ENCODE measurements around the gene SLC9A5.

SLC9A5 gene

DNA sequence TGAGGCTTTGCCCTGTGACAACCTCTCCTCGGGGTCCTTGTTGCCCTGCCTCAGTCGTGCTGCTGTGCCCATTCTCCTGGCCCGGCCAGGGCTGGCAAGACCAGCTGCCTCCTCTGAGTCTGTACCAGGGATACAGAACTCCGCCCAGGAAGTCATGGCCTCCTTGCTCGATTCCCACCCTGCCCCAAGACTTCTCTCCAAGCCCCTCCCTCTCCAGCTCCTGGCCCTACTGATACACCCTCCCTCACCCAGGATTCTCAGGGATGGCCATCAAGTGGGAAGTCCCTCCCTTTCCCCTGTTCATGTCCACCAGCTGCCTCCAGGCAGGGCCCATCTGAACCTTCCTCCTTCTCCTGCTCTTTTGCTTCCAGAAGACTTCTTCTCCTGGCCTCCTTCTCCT is 33.1 kb upstream of the SLC9A5 start:
- DNase-seq (ENCODE audit: low read depth, low spot score) = no peak
- Histone ChIP-seq H3K9me3 (ENCODE audit: control insufficient read depth, insufficient read depth, low read length) (no peaks in the 10 kb centered on the region), H3K36me3 (ENCODE audit: control insufficient read depth, insufficient read depth, low read length) (no peaks in the 10 kb centered on the region), H3K27ac (ENCODE audit: low read length) (no peak overlapping the region), H3K4me1 (ENCODE audit: control insufficient read depth, insufficient read depth, low read length) (no peaks in the 10 kb centered on the region), H3K27me3 (ENCODE audit: control insufficient read depth, insufficient read depth, low read length) (no peaks in the 10 kb centered on the region), H3K4me3 (ENCODE audit: low read length) (no peak overlapping the region)
- WGBS (ENCODE audit: insufficient coverage, insufficient read length) = no CpG with 5 or more reads among the region's 5 CpGs

DNA sequence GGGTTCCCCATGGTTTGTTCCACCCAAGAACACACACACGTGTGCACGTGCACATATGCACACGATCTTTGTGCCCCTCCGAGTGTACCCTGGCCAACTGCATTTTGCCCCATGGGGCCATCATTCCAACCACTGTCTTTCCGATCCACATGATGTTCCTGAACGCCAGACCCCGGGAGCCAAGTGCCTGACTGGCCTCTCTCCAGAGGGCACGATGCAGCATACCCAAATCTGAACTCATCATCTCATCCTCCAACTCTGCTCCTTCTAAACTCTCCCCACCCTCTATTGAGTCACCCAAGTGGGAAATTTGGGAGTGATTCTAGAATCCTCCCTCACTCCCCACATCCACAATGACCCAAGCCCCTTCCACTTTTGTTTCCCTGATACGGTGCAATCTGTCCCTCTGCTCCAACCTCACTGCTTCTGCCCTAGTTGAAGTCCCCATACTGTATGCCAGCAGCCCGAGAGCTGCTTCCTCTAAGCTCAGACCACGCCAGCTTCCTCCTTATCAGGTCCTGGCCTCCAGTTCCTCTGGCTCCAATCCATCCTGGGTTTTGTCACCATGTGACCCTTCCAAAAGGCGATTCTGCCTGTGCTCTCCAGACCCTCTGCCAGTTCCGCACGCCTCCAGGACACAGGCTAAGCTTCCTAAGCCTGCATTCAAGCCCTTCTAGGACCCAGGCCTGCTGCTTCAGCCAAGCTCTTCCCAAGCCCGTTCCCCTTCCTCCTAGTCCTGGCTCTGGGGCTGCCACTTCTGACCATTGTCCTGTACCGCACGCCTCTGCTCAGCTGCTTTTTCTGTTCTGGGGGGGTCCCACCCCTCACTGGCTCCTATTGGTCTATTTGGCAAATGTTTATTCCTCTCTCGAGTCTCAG is 31.9 kb upstream of the SLC9A5 start:
- no peak for DNase-seq (ENCODE audit: low read depth, low spot score)

DNA sequence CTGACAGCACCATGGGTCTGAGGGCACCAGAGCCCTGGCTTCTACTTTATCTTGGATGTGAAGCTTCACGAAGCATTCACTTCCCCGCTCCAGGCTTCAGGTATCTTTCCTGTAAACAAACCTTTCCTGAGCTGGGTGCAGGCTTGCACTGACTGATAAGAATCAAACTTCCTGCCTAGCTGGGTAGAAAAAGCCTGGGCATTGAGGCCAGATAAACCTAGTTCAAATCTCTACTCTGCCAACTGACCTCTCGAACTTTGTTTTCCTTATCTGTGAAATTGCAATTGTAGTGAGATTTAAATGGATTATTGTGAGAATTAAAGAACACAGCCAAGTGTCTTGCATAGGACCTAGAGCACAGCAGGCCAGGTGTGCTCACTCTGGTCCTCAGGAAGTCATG is 24.8 kb upstream of the SLC9A5 start:
- H3K9me3 ChIP-seq (ENCODE audit: control insufficient read depth, insufficient read depth, low read length) = no peaks in the 10 kb centered on the region
- whole genome bisulfite sequencing (ENCODE audit: insufficient coverage, insufficient read length) = no CpG with 5 or more reads among the region's 3 CpGs
- H3K27ac ChIP-seq (ENCODE audit: low read length) = no peak overlapping the region
- no peaks in the 10 kb centered on the region for H3K27me3 ChIP-seq (ENCODE audit: control insufficient read depth, insufficient read depth, low read length)
- H3K4me3 ChIP-seq (ENCODE audit: low read length) = no peak overlapping the region
- H3K4me1 ChIP-seq (ENCODE audit: control insufficient read depth, insufficient read depth, low read length) = no peaks in the 10 kb centered on the region; the same call in 1 of the 2 replicates
- DNase-seq (ENCODE audit: low read depth, low spot score) = no peak
- peaks cover 2% of the 10 kb centered on the region for H3K36me3 ChIP-seq (ENCODE audit: control insufficient read depth, insufficient read depth, low read length)

More for the DNA sequence above, 31.9 kb upstream of the SLC9A5 start:
- Histone ChIP-seq H3K4me3 (ENCODE audit: low read length) (no peak overlapping the region), H3K9me3 (ENCODE audit: control insufficient read depth, insufficient read depth, low read length) (no peaks in the 10 kb centered on the region), H3K27me3 (ENCODE audit: control insufficient read depth, insufficient read depth, low read length) (no peaks in the 10 kb centered on the region), H3K36me3 (ENCODE audit: control insufficient read depth, insufficient read depth, low read length) (no peaks in the 10 kb centered on the region), H3K27ac (ENCODE audit: low read length) (no peak overlapping the region), H3K4me1 (ENCODE audit: control insufficient read depth, insufficient read depth, low read length) (no peaks in the 10 kb centered on the region)
- no CpG with 5 or more reads among the region's 18 CpGs for WGBS (ENCODE audit: insufficient coverage, insufficient read length)

DNA sequence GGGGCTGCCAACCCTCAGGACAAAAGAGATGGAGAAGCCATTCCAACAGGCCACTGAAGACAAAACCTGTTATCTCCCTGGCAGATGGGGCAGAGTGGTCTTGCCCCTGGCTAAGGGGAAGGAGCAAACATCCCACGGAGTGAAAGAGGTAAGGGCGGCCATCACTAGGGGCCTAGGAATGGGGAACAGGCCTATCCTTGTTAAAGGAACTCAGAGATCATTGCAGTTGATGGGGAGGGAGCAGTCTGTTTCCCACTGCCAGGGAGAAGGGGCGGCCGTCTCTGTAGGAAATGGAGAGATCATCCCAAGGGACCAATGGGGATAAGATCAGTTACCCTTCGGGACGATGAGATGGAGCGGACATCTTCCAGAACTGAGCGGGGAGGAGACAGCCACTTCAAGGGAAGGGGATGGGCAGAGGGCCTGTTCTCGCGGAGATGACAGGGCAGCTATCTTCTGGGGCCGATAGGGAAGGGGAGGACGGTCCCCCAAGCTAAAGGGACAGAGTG is 22.4 kb upstream of the SLC9A5 start:
- Histone ChIP-seq H3K27ac (ENCODE audit: low read length) (no peak overlapping the region), H3K4me1 (ENCODE audit: control insufficient read depth, insufficient read depth, low read length) (no peaks in the 10 kb centered on the region; the same call in 1 of the 2 replicates)
- no peak for DNase-seq (ENCODE audit: low read depth, low spot score)

DNA sequence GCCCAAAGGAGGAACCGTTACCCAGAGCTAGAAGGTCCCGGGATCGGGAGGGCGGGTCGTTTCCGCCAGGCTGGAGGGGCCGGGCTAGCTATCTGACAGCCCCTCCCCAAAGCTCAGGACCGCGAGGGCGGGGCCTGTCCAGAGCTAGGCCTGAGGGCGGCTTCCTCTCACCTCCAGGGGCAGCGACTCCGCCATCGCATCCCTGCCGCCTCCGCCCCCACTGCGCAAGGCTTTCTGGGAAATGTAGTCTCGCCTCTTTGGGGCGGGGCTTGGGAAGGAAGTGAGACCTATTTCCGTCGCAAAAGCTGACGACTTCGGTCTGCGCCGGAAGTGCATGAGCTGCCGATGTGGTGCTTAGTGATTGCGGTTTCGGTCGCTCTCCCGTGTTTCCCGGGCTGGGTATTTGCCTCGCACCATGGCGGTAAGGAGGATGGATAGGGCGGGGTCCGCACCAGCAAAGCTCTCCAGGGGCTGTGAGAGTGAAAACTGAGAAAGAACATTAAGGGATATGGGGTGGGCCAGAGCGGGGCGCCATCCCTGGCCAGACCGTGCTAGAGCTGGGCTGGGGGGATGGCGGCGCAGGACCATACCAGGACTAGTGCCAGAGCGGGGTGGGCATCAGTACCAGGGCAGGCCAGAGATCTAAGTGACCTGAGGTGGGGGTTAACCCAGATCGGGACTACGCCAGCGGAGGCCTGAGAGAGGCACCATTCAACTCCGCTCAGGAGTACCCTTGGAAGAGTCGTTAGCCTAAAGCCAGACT is 21.8 kb upstream of the SLC9A5 start, which contains the start of gene TMEM208:
TSS of gene TMEM208 (plus strand) at position 327 of the 763 bp plus-strand sequence. CDS start at position 416, 89 bp downstream.
- peak; percentile 96 for DNase-seq (ENCODE audit: low read depth, low spot score)
- no peaks in the 10 kb centered on the region for H3K27me3 ChIP-seq (ENCODE audit: control insufficient read depth, insufficient read depth, low read length)
- no peak within 1 kb of the TSS for H3K27ac ChIP-seq (ENCODE audit: low read length)
- H3K4me3 ChIP-seq (ENCODE audit: low read length) = peak within 1 kb of the TSS; percentile 69
- no CpG with 5 or more reads among the region's 46 CpGs for WGBS (ENCODE audit: insufficient coverage, insufficient read length)
- no peaks in the 10 kb centered on the region; the same call in 1 of the 2 replicates for H3K4me1 ChIP-seq (ENCODE audit: control insufficient read depth, insufficient read depth, low read length)
- H3K36me3 ChIP-seq (ENCODE audit: control insufficient read depth, insufficient read depth, low read length) = peaks cover 31% of the 10 kb centered on the region
- H3K9me3 ChIP-seq (ENCODE audit: control insufficient read depth, insufficient read depth, low read length) = no peaks in the 10 kb centered on the region

More for the DNA sequence above, 22.4 kb upstream of the SLC9A5 start:
- Histone ChIP-seq H3K36me3 (ENCODE audit: control insufficient read depth, insufficient read depth, low read length) (peaks cover 25% of the 10 kb centered on the region), H3K4me3 (ENCODE audit: low read length) (peak overlapping the region; percentile 55; the same call in 1 of the 2 replicates), H3K27me3 (ENCODE audit: control insufficient read depth, insufficient read depth, low read length) (no peaks in the 10 kb centered on the region), H3K9me3 (ENCODE audit: control insufficient read depth, insufficient read depth, low read length) (no peaks in the 10 kb centered on the region)
- no CpG with 5 or more reads among the region's 12 CpGs for WGBS (ENCODE audit: insufficient coverage, insufficient read length)

DNA sequence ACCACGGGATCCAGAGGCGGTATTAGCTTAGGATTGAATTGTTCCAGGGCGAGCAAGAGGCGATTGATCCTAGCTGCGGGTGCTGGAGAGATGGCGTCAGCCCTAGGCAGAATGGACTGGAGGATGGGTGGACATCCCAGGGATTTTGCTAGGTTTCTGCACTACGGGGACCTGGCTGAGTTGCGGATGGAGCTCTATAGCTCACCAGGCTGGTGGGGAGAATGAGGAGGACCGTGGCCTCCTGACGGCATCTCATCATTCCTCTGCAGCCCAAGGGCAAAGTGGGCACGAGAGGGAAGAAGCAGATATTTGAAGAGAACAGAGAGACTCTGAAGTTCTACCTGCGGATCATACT is 21.2 kb upstream of the SLC9A5 start:
- H3K27me3 ChIP-seq (ENCODE audit: control insufficient read depth, insufficient read depth, low read length) = no peaks in the 10 kb centered on the region
- H3K36me3 ChIP-seq (ENCODE audit: control insufficient read depth, insufficient read depth, low read length) = peaks cover 32% of the 10 kb centered on the region
- DNase-seq (ENCODE audit: low read depth, low spot score) = no peak
- no peaks in the 10 kb centered on the region for H3K9me3 ChIP-seq (ENCODE audit: control insufficient read depth, insufficient read depth, low read length)
- WGBS (ENCODE audit: insufficient coverage, insufficient read length) = no CpG with 5 or more reads among the region's 12 CpGs
- H3K4me3 ChIP-seq (ENCODE audit: low read length) = peak overlapping the region; percentile 69
- H3K4me1 ChIP-seq (ENCODE audit: control insufficient read depth, insufficient read depth, low read length) = no peaks in the 10 kb centered on the region; the same call in 1 of the 2 replicates
- no peak overlapping the region for H3K27ac ChIP-seq (ENCODE audit: low read length)

DNA sequence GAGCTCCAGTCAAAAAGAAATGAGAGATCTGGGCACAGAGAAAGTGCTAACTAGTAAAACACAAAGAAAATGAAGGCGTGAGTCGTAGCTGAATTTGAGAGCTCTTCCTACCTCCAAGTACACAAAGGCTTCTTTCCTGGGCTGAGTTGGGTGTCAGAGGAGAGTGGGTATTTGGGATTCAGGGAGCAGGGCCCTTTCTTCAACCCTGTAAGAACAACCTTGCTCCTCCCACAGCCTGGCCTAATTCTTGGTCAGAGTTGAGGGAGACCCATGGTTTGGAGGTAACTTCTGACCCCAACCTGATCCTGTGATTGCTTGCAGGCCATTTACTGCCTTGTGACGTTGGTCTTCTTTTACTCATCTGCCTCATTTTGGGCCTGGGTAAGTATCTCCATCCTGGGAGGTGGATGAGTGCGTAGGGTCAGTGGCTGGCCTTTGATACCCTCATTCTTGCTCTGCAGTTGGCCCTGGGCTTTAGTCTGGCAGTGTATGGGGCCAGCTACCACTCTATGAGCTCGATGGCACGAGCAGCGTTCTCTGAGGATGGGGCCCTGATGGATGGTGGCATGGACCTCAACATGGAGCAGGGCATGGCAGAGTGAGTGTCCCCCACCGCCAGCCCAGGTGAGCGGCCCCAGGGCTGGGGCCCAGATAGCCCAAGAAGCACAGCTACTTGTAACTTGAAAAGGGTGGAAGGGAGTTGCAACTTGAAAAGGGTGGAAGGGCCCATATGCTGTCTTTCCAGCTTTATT is 20.6 kb upstream of the SLC9A5 start:
- Histone ChIP-seq H3K27me3 (ENCODE audit: control insufficient read depth, insufficient read depth, low read length) (no peaks in the 10 kb centered on the region), H3K36me3 (ENCODE audit: control insufficient read depth, insufficient read depth, low read length) (peaks cover 32% of the 10 kb centered on the region), H3K27ac (ENCODE audit: low read length) (no peak overlapping the region), H3K4me3 (ENCODE audit: low read length) (no peak overlapping the region; the same call in 1 of the 2 replicates), H3K9me3 (ENCODE audit: control insufficient read depth, insufficient read depth, low read length) (no peaks in the 10 kb centered on the region), H3K4me1 (ENCODE audit: control insufficient read depth, insufficient read depth, low read length) (no peaks in the 10 kb centered on the region; the same call in 1 of the 2 replicates)
- DNase-seq (ENCODE audit: low read depth, low spot score) = no peak
- no CpG with 5 or more reads among the region's 9 CpGs for WGBS (ENCODE audit: insufficient coverage, insufficient read length)

DNA sequence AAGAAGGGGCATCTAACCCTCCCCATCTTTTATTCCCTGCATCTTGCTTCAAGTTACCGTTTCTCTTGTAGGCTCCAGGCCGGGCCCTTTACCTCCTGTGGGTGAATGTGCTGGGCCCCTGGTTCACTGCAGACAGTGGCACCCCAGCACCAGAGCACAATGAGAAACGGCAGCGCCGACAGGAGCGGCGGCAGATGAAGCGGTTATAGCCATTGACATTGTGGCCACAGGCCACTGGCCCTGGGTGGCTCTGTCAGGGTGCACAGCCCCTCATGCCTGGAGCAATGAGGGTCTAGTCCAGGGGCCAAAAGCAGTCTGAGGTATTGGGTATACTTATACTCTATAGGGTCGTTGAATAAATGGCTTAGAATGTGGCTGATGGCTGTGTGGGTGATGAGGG is 19.9 kb upstream of the SLC9A5 start:
- Histone ChIP-seq H3K36me3 (ENCODE audit: control insufficient read depth, insufficient read depth, low read length) (peaks cover 32% of the 10 kb centered on the region), H3K9me3 (ENCODE audit: control insufficient read depth, insufficient read depth, low read length) (no peaks in the 10 kb centered on the region), H3K27me3 (ENCODE audit: control insufficient read depth, insufficient read depth, low read length) (no peaks in the 10 kb centered on the region), H3K4me1 (ENCODE audit: control insufficient read depth, insufficient read depth, low read length) (no peaks in the 10 kb centered on the region; the same call in 1 of the 2 replicates), H3K4me3 (ENCODE audit: low read length) (no peak overlapping the region), H3K27ac (ENCODE audit: low read length) (no peak overlapping the region)
- no CpG with 5 or more reads among the region's 9 CpGs for WGBS (ENCODE audit: insufficient coverage, insufficient read length)
- DNase-seq (ENCODE audit: low read depth, low spot score) = no peak

DNA sequence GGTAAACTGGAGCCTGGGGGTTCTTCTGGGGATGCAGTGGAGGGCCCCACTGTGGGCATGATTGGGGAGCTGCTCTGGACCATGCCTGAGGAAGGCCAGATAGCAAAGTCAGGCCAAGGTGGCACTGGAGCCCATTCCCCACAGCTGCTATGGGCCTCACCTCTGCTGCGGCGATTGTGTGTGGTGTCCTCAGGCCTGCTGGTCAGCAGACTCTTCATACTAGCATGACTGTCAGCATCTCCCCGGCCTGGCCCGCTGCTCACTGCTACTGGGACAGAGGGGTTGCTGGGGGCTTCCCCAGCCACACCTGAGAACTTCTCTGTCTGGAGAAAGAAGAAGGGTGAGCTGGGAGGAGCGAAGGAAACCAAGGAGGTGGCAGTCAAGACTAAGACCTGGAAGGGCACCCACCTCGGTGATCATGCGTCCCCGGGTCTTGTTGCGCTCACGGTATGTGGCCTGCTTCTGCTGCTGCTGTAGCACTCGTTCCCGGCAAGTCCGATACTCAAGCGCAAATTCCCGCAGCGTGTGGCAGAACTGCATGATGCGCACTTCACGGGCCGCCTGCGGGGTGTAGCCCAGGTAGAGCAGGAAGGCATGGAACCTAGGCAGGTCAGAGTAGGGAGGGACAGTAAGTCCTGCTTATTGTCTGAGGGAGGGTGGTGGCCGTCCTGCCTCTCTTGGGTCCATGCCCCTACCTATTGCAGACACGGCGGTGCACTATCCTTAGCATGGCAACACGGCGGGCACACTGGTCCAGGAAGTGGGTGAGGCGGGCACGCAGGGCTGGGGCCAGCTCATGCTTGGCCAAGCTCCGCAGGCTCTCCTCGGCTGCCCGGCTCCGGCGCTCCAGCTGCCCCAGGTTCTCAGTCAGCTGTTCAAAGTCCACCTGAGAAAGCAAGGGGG is 18.6 kb upstream of the SLC9A5 start:
- Histone ChIP-seq H3K4me1 (ENCODE audit: control insufficient read depth, insufficient read depth, low read length) (no peaks in the 10 kb centered on the region; the same call in 1 of the 2 replicates), H3K9me3 (ENCODE audit: control insufficient read depth, insufficient read depth, low read length) (no peaks in the 10 kb centered on the region), H3K36me3 (ENCODE audit: control insufficient read depth, insufficient read depth, low read length) (peaks cover 35% of the 10 kb centered on the region), H3K4me3 (ENCODE audit: low read length) (no peak overlapping the region), H3K27me3 (ENCODE audit: control insufficient read depth, insufficient read depth, low read length) (no peaks in the 10 kb centered on the region), H3K27ac (ENCODE audit: low read length) (no peak overlapping the region)
- DNase-seq (ENCODE audit: low read depth, low spot score) = no peak
- no CpG with 5 or more reads among the region's 32 CpGs for WGBS (ENCODE audit: insufficient coverage, insufficient read length)

Data from iPS DF 6.9 (cell line).